IMR-90 (cell line): ENCODE measurements around the gene ZNF202. TPM values are rescaled to one million over a fixed set of nuclear protein-coding genes. Genes with fewer than 3 reads are reported as not detected.

Experiments
- ATAC-seq: fragments of 200-7000 bp; cut with Tn5 transposase; 2 replicates; pipeline ENCODE4 v1.9.1; 2020; ENCODE audit warnings: low read depth, mild to moderate bottlenecking, moderate library complexity
- BruUV-seq: library from RNA; stranded (reverse); fragments of 400-500 nt; replicated peaks from 2 replicates; lab custom pipeline; 2021; lab: Mats Ljungman, UMichigan
- CTCF ChIA-PET: fragments of 300-600 bp; formaldehyde crosslinking; extraction: SDS; loops from one replicate; lab custom pipeline; 2021; ENCODE audit warnings: antibody characterized with exemption; lab: Yijun Ruan, JAX
- POLR2A ChIA-PET: fragments of 300-600 bp; sonication (Branson Sonifier 250); formaldehyde crosslinking; loops from one replicate; lab custom pipeline; 2022; ENCODE audit warnings: antibody characterized with exemption; ENCODE audit not compliant: unreplicated experiment; lab: Charles Lee
- DNase-seq: peaks from one replicate; pipeline ENCODE4 v3.0.0; 2013
- H2AFZ ChIP-seq: replicated peaks from 2 replicates; pipeline ENCODE3; 2013; ENCODE audit warnings: low read length, mild to moderate bottlenecking; ENCODE audit not compliant: poor library complexity
- H2AK5ac ChIP-seq: 2 replicates; pipeline ENCODE4 v1.6.1; 2013; ENCODE audit warnings: low read depth, low read length, inconsistent platforms
- H2AK9ac ChIP-seq: replicated peaks from 2 replicates; pipeline ENCODE3; 2013; ENCODE audit warnings: mild to moderate bottlenecking, low read depth, low read length, moderate library complexity; ENCODE audit not compliant: poor library complexity
- H2BK120ac ChIP-seq: 2 replicates; pipeline ENCODE4 v1.6.1; 2013; ENCODE audit warnings: low read depth, low read length, inconsistent platforms
- H2BK15ac ChIP-seq: 3 replicates; pipeline ENCODE4 v1.6.1; 2013; ENCODE audit warnings: low read depth, low read length, inconsistent platforms
- H2BK20ac ChIP-seq: 2 replicates; pipeline ENCODE4 v1.6.1; 2013; ENCODE audit warnings: low read depth, mild to moderate bottlenecking, inconsistent platforms, low read length, moderate library complexity
- H2BK5ac ChIP-seq: 2 replicates; pipeline ENCODE4 v1.6.1; 2013; ENCODE audit warnings: mild to moderate bottlenecking, low read depth, low read length, inconsistent platforms; ENCODE audit not compliant: poor library complexity, severe bottlenecking
- H3K14ac ChIP-seq: replicated peaks from 2 replicates; pipeline ENCODE4 v1.6.1; 2013; ENCODE audit warnings: low read depth, low read length, inconsistent platforms
- H3K18ac ChIP-seq: 2 replicates; pipeline ENCODE4 v1.6.1; 2013; ENCODE audit warnings: low read depth, low read length, control low read depth
- H3K23ac ChIP-seq: 2 replicates; pipeline ENCODE4 v1.6.1; 2013; ENCODE audit warnings: low read depth, low read length, inconsistent platforms
- H3K27ac ChIP-seq: 2 replicates; pipeline ENCODE4 v1.5.1; 2013; ENCODE audit warnings: mild to moderate bottlenecking, control low read depth, low read length; ENCODE audit not compliant: insufficient read depth
- H3K27me3 ChIP-seq: 2 replicates; pipeline ENCODE4 v1.6.1; 2013; ENCODE audit warnings: low read length; ENCODE audit not compliant: control insufficient read depth, insufficient read depth
- H3K36me3 ChIP-seq: 2 replicates; pipeline ENCODE4 v1.6.1; 2013; ENCODE audit warnings: low read length, mixed read lengths; ENCODE audit not compliant: control insufficient read depth, insufficient read depth
- H3K4ac ChIP-seq: 2 replicates; pipeline ENCODE4 v1.6.1; 2013; ENCODE audit warnings: low read depth, low read length, inconsistent platforms
- H3K4me1 ChIP-seq: 2 replicates; pipeline ENCODE4 v1.6.1; 2013; ENCODE audit warnings: low read length, mixed read lengths; ENCODE audit not compliant: control insufficient read depth, insufficient read depth
- H3K4me2 ChIP-seq: 2 replicates; pipeline ENCODE4 v1.6.1; 2013; ENCODE audit warnings: low read depth, mild to moderate bottlenecking, control low read depth, low read length, moderate library complexity
- H3K4me3 ChIP-seq: 2 replicates; pipeline ENCODE4 v1.5.1; 2013; ENCODE audit warnings: low read depth, mild to moderate bottlenecking, control low read depth, low read length, moderate library complexity; ENCODE audit not compliant: insufficient read depth
- H3K56ac ChIP-seq: 2 replicates; pipeline ENCODE4 v1.6.1; 2013; ENCODE audit warnings: low read length, inconsistent platforms; ENCODE audit not compliant: insufficient read depth; ENCODE audit errors: extremely low read depth
- H3K79me1 ChIP-seq, 2 experiments: 2 replicates each; pipeline ENCODE4 v1.6.1; 2013; ENCODE audit warnings: low read length in 2 of 2, inconsistent platforms in 1 of 2, low read depth in 1 of 2
- H3K9ac ChIP-seq: 2 replicates; pipeline ENCODE4 v1.6.1; 2013; ENCODE audit warnings: low read depth, low read length, control low read depth
- H3K9me1 ChIP-seq: 2 replicates; pipeline ENCODE4 v1.6.1; 2013; ENCODE audit warnings: low read length, inconsistent platforms; ENCODE audit not compliant: insufficient read depth
- H3K9me3 ChIP-seq: 2 replicates; pipeline ENCODE4 v1.6.1; 2013; ENCODE audit warnings: low read length; ENCODE audit not compliant: control insufficient read depth, insufficient read depth
- H4K20me1 ChIP-seq: 2 replicates; pipeline ENCODE4 v1.6.1; 2013; ENCODE audit warnings: low read length, inconsistent platforms; ENCODE audit not compliant: insufficient read depth
- H4K5ac ChIP-seq: 2 replicates; pipeline ENCODE4 v1.6.1; 2013; ENCODE audit warnings: mild to moderate bottlenecking, low read depth, low read length, control low read depth
- H4K8ac ChIP-seq, 2 experiments: 2 replicates each; pipeline ENCODE4 v1.6.1; 2013; ENCODE audit warnings: low read depth in 2 of 2, low read length in 2 of 2, control low read depth in 1 of 2, inconsistent platforms in 1 of 2
- H4K91ac ChIP-seq: 2 replicates; pipeline ENCODE4 v1.6.1; 2013; ENCODE audit warnings: low read depth, low read length, inconsistent platforms; ENCODE audit not compliant: insufficient read depth
- MAFK ChIP-seq: IDR thresholded peaks from 2 replicates; pipeline ENCODE4 v1.6.1; 2012; ENCODE audit warnings: low read depth, low read length, improper control_type of control experiment
- SMC3 ChIP-seq: fragments of 150-350 bp; IDR thresholded peaks from 2 replicates; pipeline ENCODE4 v1.6.1; 2016; ENCODE audit warnings: low read depth, mild to moderate bottlenecking, antibody characterized with exemption, low read length, moderate library complexity
- WGBS, 2 experiments: methylation state at CpG; one replicate each; pipeline versions ENCODE4 v1.1.5 to v1.1.7; 2013; ENCODE audit warnings: missing lambda C conversion rate in 2 of 2; ENCODE audit not compliant: insufficient read length in 1 of 2; ENCODE audit errors: extremely low coverage in 2 of 2; 5-methylcytosine and 5-hydroxymethylcytosine counted together
- dilution Hi-C: fragments of 300-500 bp; cut with HindIII; formaldehyde crosslinking; loops from one replicate; pipeline ENCODE4 v1.14.3; 2018; ENCODE audit warnings: low sequenced_read_pairs; ENCODE audit not compliant: unreplicated experiment
- in situ Hi-C: fragments of 300-500 bp; cut with MboI; formaldehyde crosslinking; loops from 3 replicates; pipeline ENCODE4 v1.14.3; 2019; ENCODE audit warnings: low sequenced_read_pairs, inconsistent platforms, mixed read lengths
- intact Hi-C: fragments of 100-400 bp; cut with micrococcal nuclease; formaldehyde crosslinking; loops from 2 replicates; pipeline ENCODE4 v1.10.0; 2022
- polyA plus RNA-seq, 3 experiments: library from polyadenylated mRNA; depleted of rRNA; stranded (reverse); fragments of >200 nt; gene quantifications; 2 replicates each; pipeline ENCODE4 v1.2.3, GENCODE V29; 2012; ENCODE audit warnings: low replicate concordance in 1 of 3
- total RNA-seq: library from RNA; depleted of rRNA; stranded (reverse); fragments of >200 nt; gene quantifications from 2 replicates; pipeline ENCODE4 v1.2.3, GENCODE V29; 2012
- TF ChIP-seq, protein P1 (sequence below): fragments of 150-350 bp; IDR thresholded peaks from 2 replicates; pipeline ENCODE4 v1.6.1; 2017; ENCODE audit warnings: mild to moderate bottlenecking, antibody characterized with exemption, low read length, low read depth

ZNF202 gene
- total and polyA plus RNA-seq, 2 of the 4 experiments (the other 2 are of a cell fraction): 7.7 to 8.2 TPM

DNA sequence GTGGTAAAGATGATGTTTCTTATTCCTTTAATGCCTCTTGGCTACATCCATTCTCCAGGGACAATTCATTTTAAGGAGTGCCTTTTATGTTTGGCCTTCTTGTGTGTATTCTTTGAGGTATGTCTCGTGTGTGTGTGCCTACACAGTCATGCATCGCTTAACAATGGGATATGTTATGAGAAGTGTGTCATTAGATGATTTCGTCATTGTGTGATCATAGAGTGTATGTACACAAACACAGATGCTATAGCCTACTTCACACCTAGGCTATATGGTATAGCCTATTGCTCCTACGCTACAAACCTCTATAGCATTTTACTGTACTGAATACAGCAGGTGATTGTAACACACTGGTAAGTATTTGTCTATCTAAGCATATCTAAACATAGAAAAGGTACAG lies 23.0 kb downstream of the ZNF202 start:
- no peak overlapping the region for H3K56ac ChIP-seq
- dilution Hi-C loops (no loop called here), in situ Hi-C loops (no loop called here), intact Hi-C loops (no loop called here)
- H3K4ac ChIP-seq: no peak overlapping the region
- H2BK20ac ChIP-seq: no peak overlapping the region
- H2AK9ac ChIP-seq: no peak overlapping the region
- H3K27me3 ChIP-seq: peaks cover 2% of the 10 kb centered on the region; the same call in 1 of the 2 replicates
- no peaks in the 10 kb centered on the region for H3K9me3 ChIP-seq
- H3K23ac ChIP-seq: no peak overlapping the region
- H4K8ac ChIP-seq: no peak overlapping the region
- TF ChIP-seq MAFK (peak; percentile 13; the same call in 1 of the 2 replicates), SMC3 (no peak)
- TF ChIP-seq, protein P1, sequence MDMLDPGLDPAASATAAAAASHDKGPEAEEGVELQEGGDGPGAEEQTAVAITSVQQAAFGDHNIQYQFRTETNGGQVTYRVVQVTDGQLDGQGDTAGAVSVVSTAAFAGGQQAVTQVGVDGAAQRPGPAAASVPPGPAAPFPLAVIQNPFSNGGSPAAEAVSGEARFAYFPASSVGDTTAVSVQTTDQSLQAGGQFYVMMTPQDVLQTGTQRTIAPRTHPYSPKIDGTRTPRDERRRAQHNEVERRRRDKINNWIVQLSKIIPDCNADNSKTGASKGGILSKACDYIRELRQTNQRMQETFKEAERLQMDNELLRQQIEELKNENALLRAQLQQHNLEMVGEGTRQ: no peak
- no peak overlapping the region for H2AFZ ChIP-seq
- H2AK5ac ChIP-seq: no peak overlapping the region
- no peak overlapping the region for H3K4me2 ChIP-seq
- H4K5ac ChIP-seq: no peak overlapping the region
- H3K36me3 ChIP-seq: no peaks in the 10 kb centered on the region
- H3K18ac ChIP-seq: no peak overlapping the region
- WGBS, 2 experiments: no CpG with 5 or more reads among the region's 4 CpGs
- H2BK15ac ChIP-seq: no peak overlapping the region
- BruUV-seq: no TSS peak
- no peaks in the 10 kb centered on the region for H4K20me1 ChIP-seq
- no peaks in the 10 kb centered on the region for H3K79me1 ChIP-seq
- no peak overlapping the region for H3K27ac ChIP-seq
- no peak for ATAC-seq
- no peaks in the 10 kb centered on the region for H3K4me1 ChIP-seq
- no peak overlapping the region for H4K91ac ChIP-seq
- DNase-seq: no peak
- H3K9ac ChIP-seq: no peak overlapping the region
- CTCF ChIA-PET: interaction anchor here (2.0 kb wide), 1 partner anchor 7 kb away, joined by 12 read pairs; no protein-coding TSS in a partner anchor
- H2BK120ac ChIP-seq: no peak overlapping the region
- H2BK5ac ChIP-seq: no peak overlapping the region
- H3K14ac ChIP-seq: no peak overlapping the region
- H3K4me3 ChIP-seq: no peak overlapping the region
- POLR2A ChIA-PET: no interaction called here
- H3K9me1 ChIP-seq: no peaks in the 10 kb centered on the region; the same call in 1 of the 2 replicates
